Bone marrow (tissue), 2 donors: ENCODE data around the gene HOXB9.

Experiments
- DNase-seq, 2 donors: peaks; one replicate each; lab custom pipeline; 2025; lab: John Stamatoyannopoulos, UW

Gene HOXB9

DNA sequence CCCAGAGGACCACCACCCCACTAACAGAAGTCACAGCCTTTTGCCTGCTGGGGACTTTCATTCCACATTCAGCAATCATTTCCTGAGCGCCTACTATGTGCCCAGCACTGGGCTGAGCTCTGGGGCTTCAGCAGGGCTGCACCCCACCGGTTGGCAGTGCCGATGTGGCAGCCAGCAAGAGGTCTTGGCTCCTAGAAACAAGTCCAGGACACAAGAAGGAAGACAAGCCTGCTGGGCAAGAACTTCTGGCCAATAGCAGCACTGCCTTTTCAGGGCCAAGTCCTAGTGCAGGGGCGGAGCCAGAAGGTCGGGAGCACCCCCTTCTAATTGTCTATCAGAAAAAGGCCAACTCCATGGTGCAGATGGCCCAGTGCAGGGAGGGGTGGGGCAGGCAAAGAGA lies 13.0 kb upstream of the HOXB9 start:
- no peak for DNase-seq

- no peak for DNase-seq
Observed at GRCh38 chr17:48637323-48638260, 11.4 kb upstream of the HOXB9 start.

DNA sequence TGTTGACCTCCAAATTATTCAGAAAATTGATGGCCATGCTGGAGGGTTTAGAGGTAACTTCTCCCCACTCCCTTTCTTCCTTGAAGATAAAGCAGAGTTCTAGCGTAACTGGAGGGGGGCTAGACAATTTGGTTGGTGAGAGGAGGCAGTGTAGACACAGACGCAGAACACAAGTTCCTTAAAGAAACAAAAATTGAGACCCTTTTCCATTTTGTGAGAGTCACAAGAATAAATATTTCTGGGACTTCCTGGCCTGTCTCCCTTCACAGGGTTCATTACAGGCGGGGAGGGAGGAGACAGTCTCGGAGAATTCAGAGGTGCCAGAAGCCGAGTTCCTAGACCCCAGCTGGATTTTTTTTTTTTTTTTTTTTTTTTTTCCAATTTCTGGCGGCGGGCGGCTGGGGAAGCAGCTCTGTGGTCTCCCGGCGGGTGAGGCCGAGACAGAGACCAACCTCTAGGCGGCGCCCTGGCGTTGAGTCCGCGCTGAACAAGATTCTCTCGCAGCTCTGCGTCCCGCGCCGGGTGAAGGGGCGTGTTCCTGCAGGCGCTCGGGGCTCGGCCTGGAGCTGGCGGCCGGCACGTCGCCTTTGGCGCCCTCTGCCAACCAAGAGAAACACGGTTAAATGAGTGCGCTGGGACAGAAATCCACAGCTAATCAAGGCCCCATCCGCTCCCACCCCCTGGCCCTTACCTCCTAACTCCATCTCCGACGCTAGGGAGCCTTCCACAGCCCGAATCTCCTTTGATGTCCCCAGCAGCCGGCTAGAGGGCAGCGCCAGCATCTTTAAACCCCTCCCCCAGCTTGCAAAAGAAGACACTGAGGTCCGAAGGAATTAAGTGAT lies 10.2 kb upstream of the HOXB9 start:
- peak in 1 of 2 donors; percentile 43 for DNase-seq

DNA sequence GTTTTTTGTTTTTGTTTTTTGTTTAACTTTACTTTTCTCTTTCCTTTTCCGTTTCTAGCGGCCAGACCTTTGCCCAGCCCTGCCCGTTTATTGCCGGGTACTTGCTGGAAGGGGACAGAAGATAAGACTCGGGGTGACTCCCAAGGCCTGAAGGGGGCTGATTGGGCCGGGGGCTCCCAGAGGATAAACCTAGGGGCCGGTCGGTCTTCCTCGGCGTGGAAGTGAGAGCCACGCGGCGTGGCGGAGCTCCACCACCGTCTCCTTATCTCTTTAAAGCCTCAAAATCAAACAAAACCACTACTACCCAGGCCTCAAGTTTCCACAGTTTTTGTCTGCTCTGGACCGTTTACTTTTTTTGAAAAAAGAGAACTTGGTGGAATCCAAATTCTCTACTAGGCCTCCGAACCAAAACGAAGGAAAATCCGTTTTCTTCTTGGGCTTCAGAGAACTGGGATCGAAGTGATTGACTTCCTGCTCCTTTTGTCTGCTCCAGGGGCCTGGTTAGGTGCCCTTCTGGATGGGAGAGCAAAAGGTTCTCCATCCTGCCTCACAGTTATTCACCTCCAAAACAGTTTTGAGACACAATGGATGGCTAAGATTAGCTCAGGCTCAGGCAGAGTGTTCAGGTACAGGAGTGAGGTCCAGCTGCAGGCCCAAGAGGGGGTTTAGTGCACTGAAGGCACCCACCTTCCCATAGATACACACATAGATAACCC lies 8.5 kb upstream of the HOXB9 start:
- no peak for DNase-seq

GRCh38 chr17:48633266-48633677 lies 7.1 kb upstream of the HOXB9 start:
- DNase-seq, result no peak

DNA sequence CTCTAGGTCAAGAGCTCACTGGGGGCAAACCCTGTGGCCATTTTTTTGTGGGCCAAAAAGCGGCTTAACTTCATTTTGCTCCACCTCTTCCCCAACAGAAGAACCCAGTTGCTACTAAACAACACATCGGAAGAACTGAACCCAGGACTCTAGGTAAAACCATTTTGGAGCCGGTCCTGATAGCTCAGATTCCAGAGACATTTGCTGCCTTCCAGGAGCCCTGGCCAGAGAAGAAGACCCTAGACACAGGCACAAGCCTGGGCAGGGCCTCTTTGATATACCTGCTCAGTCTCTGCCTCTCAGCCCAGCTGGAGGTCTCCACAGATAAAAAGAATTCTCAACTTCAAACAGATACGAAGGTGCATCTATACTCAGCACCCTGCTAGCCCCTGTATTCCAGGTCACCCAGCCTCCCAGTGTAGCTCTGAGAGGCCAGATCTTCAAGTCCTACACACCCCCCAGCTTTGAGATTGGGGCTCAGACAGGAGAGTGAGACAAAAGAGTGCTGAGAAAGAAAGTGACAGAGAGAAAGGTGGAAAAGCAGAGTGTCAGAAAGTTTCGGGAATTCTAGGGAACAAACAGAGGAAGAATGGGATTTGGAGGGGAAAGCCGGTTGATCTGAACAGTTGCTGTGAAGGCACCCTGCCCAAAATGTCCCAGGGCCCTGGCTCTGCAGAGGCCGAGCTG lies 6.6 kb upstream of the HOXB9 start:
- DNase-seq, result no peak

DNA sequence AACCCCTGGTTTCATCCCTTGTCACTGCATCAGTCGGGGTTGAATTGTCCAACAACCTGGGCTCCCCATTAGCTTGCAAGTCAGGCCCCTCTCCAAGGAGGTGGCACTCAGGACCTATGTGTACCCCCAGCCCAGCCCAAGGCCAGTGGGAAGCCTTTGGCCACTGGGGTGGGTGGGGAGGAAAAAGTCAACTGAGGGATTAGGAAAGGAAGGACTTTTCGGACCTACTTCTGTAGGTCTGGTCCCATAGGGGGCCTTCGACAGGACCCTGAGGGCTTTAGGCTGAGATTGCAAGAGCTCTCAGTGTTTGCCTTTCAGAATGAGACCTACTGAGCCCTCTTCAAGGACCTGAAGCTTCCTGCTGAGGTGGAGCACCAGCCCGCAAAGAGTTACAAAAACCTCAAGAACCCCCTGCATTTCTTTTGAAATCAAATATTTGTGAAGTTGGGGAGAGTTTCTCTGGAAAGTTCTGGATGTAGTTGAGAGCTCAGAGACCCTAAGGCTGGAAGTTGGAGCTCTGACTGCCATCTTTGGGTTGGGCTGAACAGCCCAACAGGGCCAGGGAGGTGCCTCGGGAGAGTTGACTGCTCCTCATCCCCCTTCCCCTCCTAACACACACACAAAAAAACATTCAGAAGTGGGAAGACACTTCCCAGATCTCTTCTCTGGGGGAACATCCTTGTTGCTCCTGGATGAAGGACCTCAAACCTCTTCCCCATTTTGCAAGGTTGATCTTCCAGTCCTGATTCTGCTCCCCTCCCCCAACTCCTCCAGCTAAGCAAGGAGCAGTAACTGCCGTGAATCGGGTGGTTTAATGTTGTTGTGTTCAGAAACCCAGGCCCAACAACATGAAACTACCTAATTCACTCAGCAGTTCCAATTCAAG lies 5.8 kb upstream of the HOXB9 start:
- no peak for DNase-seq

- DNase-seq, result no peak
Observed at GRCh38 chr17:48630925-48631692, 5.0 kb upstream of the HOXB9 start.

- DNase-seq, result no peak
Observed at GRCh38 chr17:48630009-48630924, 4.1 kb upstream of the HOXB9 start.

GRCh38 chr17:48629411-48629759 lies 3.2 kb upstream of the HOXB9 start:
- no peak for DNase-seq

- no peak for DNase-seq
Observed at GRCh38 chr17:48628649-48629410, 2.7 kb upstream of the HOXB9 start.

- no peak for DNase-seq
Observed at GRCh38 chr17:48627623-48628521, 1.7 kb upstream of the HOXB9 start.

DNA sequence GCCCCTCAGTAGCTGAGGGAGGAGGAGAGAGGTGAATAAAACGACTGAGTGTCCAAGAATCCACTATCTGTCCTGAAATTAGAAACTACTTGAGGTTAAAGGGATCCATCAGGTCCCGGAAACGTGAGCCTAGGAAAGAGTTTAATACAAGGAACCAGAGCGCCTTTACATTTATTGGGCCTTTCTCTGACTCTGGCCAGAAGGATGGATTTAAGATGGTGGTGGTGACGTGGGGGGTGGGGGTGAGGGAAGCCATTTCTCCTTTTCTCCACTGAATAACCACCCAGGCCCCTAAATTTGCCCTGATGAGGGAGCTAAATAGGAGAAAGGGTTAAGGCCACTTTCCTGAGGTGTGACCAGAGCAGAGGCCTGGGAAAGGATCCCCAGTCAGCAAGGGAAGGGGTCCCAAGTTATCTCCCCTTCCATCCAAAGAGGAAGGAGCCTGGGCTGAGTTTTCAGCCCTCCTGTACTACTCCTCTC lies 1.0 kb upstream of the HOXB9 start:
- DNase-seq, result no peak

DNA sequence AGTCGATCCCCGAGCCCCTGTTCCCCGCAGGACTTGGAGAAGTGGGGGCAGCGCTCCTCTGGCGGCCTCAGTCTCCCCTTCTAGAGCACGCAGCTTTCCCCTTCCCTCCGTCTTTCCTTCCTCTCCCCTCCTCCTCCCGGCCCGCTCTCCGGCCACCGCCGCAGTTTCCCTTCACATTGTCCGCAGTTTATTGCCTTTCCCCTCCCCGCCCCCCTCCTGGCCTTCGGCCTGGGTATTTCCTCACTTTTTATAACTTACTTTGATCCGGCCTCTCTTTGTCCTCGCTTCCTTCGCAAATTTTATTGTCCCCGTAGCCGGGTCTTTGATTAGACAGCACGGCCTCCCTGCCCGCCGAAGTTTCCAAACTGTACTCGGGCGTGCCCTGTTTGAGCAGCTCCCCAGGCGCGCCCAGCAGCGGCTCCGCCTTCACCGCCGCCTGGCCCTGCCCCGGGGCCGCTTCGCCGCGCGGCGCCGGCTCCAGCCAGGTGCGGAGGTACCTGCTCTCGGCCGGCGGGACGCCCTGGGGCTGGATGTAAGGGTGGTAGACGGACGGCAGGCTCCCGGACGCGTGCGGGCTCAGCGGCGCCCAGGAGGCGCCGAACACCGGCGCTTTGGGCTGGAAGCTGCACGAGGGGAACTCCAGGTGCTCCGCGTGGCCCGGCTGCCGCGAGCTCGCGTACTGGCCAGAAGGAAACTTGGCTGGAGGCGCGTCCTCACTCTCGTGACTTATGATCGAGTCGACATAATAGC lies 488 bp downstream of the HOXB9 start:
- peak in 1 of 2 donors; percentile 60 for DNase-seq

- DNase-seq, result peak in 1 of 2 donors; percentile 43
Observed at GRCh38 chr17:48624544-48625494, 1.3 kb downstream of the HOXB9 start.
